ENCODE data around the gene DTX3L. TPM values are rescaled to one million over a fixed set of nuclear protein-coding genes. Genes with fewer than 3 reads are reported as not detected.

DTX3L gene
- total and polyA plus RNA-seq, 2 experiments from 2014 or later: 10.6 to 27.2 TPM

GRCh38 chr3:122587572-122587971 is 23.4 kb downstream of the DTX3L start:
- TF ChIP-seq EZH2 (IDR thresholded peaks at IDR 0.05; ENCODE audit: borderline replicate concordance) (no peak), EZH2phosphoT487 (IDR thresholded peaks at IDR 0.05; ENCODE audit: low read depth, severe bottlenecking, unreplicated experiment) (no peak), CTCF (IDR thresholded peaks at IDR 0.05; ENCODE audit: poor library complexity) (no peak)
- 50% methylated on average over 2 of the region's 2 CpGs for WGBS (ENCODE audit: low lambda C conversion rate, missing lambda C conversion rate)
- no peak overlapping the region for H3K4me2 ChIP-seq

GRCh38 chr3:122589297-122589696 is 25.2 kb downstream of the DTX3L start:
- Histone ChIP-seq H3K4me3 (no peak overlapping the region), H3K4me2 (no peak overlapping the region), H3K36me3 (replicated peaks; ENCODE audit: insufficient read depth, low read depth) (no peaks in the 10 kb centered on the region), H3K9me3 (ENCODE audit: low read depth) (no peaks in the 10 kb centered on the region), H2AFZ (no peak overlapping the region), H4K20me1 (ENCODE audit: insufficient read depth, poor library complexity, severe bottlenecking) (no peaks in the 10 kb centered on the region), H3K9me2 (replicated peaks; ENCODE audit: insufficient read depth) (no peaks in the 10 kb centered on the region), H3K27me3 (no peaks in the 10 kb centered on the region), H3K79me2 (no peaks in the 10 kb centered on the region), H3K27ac (no peak overlapping the region), H3K4me1 (ENCODE audit: insufficient read depth) (no peaks in the 10 kb centered on the region)
- TF ChIP-seq CTCF (IDR thresholded peaks at IDR 0.05; ENCODE audit: poor library complexity) (no peak), EZH2phosphoT487 (IDR thresholded peaks at IDR 0.05; ENCODE audit: low read depth, severe bottlenecking, unreplicated experiment) (no peak), EZH2 (IDR thresholded peaks at IDR 0.05; ENCODE audit: borderline replicate concordance) (no peak)
- no peak for DNase-seq (ENCODE audit: low spot score)
- WGBS (ENCODE audit: low lambda C conversion rate, missing lambda C conversion rate): 80% methylated on average over 5 of the region's 5 CpGs

More at GRCh38 chr3:122587572-122587971, 23.4 kb downstream of the DTX3L start:
- Histone ChIP-seq H3K9me2 (replicated peaks; ENCODE audit: insufficient read depth) (no peaks in the 10 kb centered on the region), H3K4me1 (ENCODE audit: insufficient read depth) (no peaks in the 10 kb centered on the region), H2AFZ (no peak overlapping the region), H3K36me3 (replicated peaks; ENCODE audit: insufficient read depth, low read depth) (no peaks in the 10 kb centered on the region), H4K20me1 (ENCODE audit: insufficient read depth, poor library complexity, severe bottlenecking) (no peaks in the 10 kb centered on the region), H3K4me3 (no peak overlapping the region), H3K9me3 (ENCODE audit: low read depth) (peaks cover 3% of the 10 kb centered on the region), H3K27ac (no peak overlapping the region), H3K79me2 (no peaks in the 10 kb centered on the region), H3K27me3 (no peaks in the 10 kb centered on the region)
- DNase-seq (ENCODE audit: low spot score): no peak

GRCh38 chr3:122590610-122591009 is 26.5 kb downstream of the DTX3L start:
- WGBS (ENCODE audit: low lambda C conversion rate, missing lambda C conversion rate): 96% methylated on average over 2 of the region's 2 CpGs
- Histone ChIP-seq H3K9me3 (ENCODE audit: low read depth) (no peaks in the 10 kb centered on the region), H3K9me2 (replicated peaks; ENCODE audit: insufficient read depth) (no peaks in the 10 kb centered on the region), H3K4me3 (no peak overlapping the region), H2AFZ (no peak overlapping the region), H3K4me2 (no peak overlapping the region), H3K4me1 (ENCODE audit: insufficient read depth) (no peaks in the 10 kb centered on the region), H3K36me3 (replicated peaks; ENCODE audit: insufficient read depth, low read depth) (no peaks in the 10 kb centered on the region), H3K27me3 (no peaks in the 10 kb centered on the region), H3K27ac (no peak overlapping the region), H3K79me2 (no peaks in the 10 kb centered on the region), H4K20me1 (ENCODE audit: insufficient read depth, poor library complexity, severe bottlenecking) (no peaks in the 10 kb centered on the region)
- no peak for DNase-seq (ENCODE audit: low spot score)
- no peak for TF ChIP-seq CTCF (IDR thresholded peaks at IDR 0.05; ENCODE audit: poor library complexity)

- H3K4me3 ChIP-seq: no peak overlapping the region
- no peak overlapping the region for H3K27ac ChIP-seq
- no peaks in the 10 kb centered on the region for H3K9me2 ChIP-seq (replicated peaks; ENCODE audit: insufficient read depth)
- no peaks in the 10 kb centered on the region for H4K20me1 ChIP-seq (ENCODE audit: insufficient read depth, poor library complexity, severe bottlenecking)
- H3K79me2 ChIP-seq: no peaks in the 10 kb centered on the region
- DNase-seq (ENCODE audit: low spot score): no peak
- H3K4me1 ChIP-seq (ENCODE audit: insufficient read depth): no peaks in the 10 kb centered on the region
- no peaks in the 10 kb centered on the region for H3K9me3 ChIP-seq (ENCODE audit: low read depth)
- no peaks in the 10 kb centered on the region for H3K36me3 ChIP-seq (replicated peaks; ENCODE audit: insufficient read depth, low read depth)
- no peak for TF ChIP-seq EZH2phosphoT487 (IDR thresholded peaks at IDR 0.05; ENCODE audit: low read depth, severe bottlenecking, unreplicated experiment)
- no peak for TF ChIP-seq EZH2 (IDR thresholded peaks at IDR 0.05; ENCODE audit: borderline replicate concordance)
- TF ChIP-seq CTCF (IDR thresholded peaks at IDR 0.05; ENCODE audit: poor library complexity): no peak
- H3K27me3 ChIP-seq: no peaks in the 10 kb centered on the region
- H3K4me2 ChIP-seq: no peak overlapping the region
- no peak overlapping the region for H2AFZ ChIP-seq
Observed at GRCh38 chr3:122594025-122594424, 29.9 kb downstream of the DTX3L start.

All from hepatocyte (in vitro differentiated cells).